Hypothalamus (tissue), 51 donors: ENCODE results near the gene ZNF787.

Experiments used
- DNase-seq, 51 donors: peaks; one replicate each; lab custom pipeline; 2025; lab: John Stamatoyannopoulos, UW

ZNF787 gene

GRCh38 chr19:56144831-56145230 is 23.7 kb upstream of the ZNF787 start:
- DNase-seq = no peak

- DNase-seq = no peak
Measured at GRCh38 chr19:56144376-56144775, 23.3 kb upstream of the ZNF787 start.

- DNase-seq = no peak
Measured at GRCh38 chr19:56142897-56143434, 21.9 kb upstream of the ZNF787 start.

GRCh38 chr19:56142087-56142787 is 21.1 kb upstream of the ZNF787 start:
- DNase-seq = no peak

DNA sequence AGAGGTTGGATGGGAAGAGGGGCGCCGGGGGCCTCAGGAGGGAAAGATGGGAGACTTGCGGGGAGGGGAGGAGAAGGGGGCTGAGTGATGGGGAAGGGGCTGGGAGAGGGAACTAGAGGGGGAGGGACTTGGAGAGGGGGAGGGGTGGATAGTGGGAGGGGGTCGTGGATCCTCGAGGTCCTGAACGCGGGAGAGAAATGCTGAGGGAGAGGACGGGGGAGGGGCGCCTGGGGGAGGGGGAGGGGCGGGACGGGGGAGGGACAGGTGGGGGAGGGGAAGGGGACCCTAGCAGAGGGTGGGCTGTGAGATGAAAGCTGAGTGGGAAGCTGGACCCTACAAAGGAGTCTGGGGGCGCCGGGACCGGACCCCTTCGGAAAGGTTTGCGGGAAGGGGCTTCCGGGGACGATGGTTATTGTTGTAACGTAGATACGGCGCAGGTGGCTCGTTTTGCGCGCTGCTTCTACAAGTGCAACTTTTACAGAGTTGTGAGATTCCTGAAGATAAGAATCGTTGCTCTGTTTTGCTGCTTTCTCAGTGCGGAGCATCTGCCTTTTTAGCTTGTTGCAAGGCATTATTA is 20.4 kb upstream of the ZNF787 start:
- peak in 3 of 51 donors; percentile 5 to 36 (median 15) for DNase-seq

DNA sequence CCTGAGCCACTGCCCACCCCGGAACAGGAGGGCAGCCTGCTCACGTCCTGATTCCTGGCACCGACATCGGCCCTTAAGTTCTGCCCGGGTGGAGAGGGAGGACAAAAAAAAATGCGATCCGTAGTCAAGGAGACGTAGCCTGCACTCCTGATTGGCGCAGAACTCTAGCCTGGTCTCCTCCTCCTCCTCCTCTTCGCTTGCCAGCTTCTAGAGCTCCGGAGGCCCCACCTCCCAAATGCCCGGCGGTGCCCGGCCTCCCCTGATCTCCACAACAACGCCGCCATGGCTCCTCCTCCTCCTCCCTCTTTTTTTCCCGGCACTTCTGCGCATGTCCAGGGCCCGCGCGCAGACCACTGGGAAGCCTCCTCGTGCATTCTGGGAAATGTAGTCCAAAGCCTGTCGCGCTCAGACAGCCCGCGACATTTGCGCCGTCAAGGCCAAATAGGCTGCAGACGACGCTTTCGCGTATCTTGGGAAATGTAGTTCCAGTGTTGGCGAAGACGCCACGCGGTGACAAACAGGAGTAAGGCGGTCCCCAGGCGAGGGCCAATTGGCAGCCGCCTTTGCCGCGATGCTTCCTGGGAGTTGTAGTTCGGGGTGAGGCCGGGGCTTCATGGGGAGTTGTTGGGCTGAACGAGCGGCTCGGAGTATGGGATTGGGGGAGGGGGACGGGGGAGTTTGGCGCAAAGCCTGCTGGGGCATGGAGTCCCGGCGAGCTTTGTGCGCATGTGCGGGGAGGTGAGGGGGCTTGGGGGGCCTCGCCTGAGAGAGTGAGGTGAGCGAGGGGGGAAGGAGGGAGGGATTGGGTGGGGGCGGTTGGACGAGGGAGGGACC is 19.7 kb upstream of the ZNF787 start, which contains the start of gene ZNF444:
Gene ZNF444 (plus strand): TSS at position 705 of the 834 bp plus-strand sequence. CDS start 5,625 bp downstream, outside the sequence.
- peak; percentile 91 to 100 (median 99) for DNase-seq

DNA sequence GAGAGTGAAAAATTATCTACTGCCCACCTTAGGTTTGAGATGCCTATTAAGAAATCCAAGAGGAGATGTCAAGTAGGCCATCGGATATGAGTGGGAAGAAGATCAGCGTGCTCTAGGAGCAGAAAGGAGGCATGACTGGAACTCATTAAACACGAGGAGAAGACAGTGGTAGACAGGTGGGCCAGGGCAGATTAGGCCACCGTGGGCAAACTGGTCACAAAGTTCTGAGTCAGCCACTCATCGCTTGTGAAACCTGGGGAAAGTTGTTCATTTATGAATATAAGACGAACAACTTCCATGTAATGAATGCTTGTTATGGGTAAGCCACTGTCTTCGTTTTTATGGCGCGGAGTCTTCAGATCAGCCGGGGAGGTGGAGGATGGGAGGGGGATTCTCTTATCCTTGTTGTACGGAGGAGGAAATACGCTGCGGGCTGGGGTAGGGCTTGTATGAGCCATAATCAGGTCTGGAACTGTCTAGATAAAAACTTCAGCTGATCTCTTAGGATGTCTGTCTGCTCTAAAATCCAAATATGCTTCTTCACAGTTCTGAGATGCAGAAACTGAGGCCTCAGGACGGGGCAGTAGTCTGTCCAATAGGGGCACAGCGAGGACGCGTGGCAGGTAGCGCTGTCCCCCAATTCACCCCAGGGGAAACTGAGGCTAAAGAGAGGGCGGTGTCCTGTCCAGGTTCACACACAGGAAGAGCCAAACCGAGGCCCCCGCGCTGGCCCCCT is 18.9 kb upstream of the ZNF787 start:
- peak in 4 of 51 donors; percentile 21 to 53 (median 27) for DNase-seq

GRCh38 chr19:56138069-56138468 is 17.0 kb upstream of the ZNF787 start:
- DNase-seq = no peak

DNA sequence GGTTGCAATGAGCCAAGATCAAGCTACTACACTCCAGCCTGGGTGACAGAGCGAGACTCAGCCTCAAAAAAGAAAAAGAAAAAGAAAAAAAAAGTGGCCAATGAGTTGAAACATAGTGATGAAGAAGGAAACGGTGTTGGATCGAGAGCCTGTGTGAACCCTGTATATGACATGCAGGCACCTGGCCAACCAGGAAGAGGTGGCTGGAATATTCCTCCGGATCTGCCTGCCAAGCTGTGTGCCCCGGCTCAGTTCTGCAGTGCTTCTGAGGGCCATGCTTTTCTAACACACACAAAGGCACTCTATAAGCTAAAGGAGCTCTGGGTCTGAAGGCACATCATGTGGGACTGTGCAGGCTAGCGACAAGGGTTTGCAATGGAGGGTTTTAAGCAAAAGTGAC is 16.3 kb upstream of the ZNF787 start:
- DNase-seq = no peak

GRCh38 chr19:56136362-56136761 is 15.3 kb upstream of the ZNF787 start:
- DNase-seq = no peak

DNA sequence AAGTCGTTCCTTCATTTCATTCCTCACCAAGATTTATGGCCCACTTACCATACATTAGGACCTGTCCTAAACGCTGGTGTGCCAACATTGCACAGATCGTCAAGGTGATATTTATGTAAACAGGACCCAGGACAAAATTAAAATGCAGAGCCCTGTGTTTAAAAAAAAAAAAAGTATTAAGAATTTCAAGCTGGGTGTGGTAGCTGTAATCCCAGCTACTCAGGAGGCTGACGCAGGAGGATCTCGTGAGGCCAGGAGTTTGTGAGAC is 13.5 kb upstream of the ZNF787 start:
- DNase-seq = no peak

DNA sequence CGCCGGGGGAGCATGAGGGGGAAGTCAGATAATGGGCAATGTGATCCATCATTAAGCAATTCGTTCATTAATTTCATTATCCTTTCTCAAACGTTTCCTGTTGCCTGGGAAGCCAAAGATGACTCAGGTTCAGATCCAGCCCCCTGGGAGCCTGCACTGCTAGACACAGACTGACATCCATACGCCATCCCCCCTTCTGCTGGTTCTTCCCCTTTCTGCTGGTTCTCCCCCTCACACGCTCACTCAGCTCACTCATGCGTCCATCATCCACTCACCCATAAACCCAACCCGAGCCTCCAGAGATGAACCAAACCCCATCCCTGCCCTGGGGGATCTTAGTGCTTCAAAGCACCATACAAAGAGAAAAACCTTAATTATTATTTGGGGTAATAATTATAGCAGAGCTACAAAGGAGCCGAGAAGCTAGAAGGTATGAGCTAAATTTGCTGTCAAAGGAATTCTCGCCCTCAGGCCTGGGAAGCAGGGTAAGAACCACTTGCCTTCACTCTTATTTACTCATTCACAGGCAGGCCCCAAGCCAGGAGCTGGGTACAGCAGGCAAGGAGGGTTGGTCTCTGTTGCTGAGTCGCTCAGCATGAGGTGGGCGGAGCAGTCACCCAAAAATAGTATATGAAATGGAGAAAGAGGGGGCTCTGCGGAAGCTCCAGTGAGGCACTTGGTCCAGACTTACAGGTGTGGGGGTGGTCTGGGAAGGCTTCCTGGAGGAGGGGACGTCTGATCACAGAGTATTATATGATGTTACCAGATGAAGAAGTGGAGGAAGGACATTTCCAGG is 13.0 kb upstream of the ZNF787 start:
- DNase-seq = no peak

- peak in 1 of 51 donors; percentile 20 for DNase-seq
Measured at GRCh38 chr19:56132316-56132822, 11.3 kb upstream of the ZNF787 start.

- no peak for DNase-seq
Measured at GRCh38 chr19:56131651-56132050, 10.6 kb upstream of the ZNF787 start.

- DNase-seq = no peak
Measured at GRCh38 chr19:56130006-56130405, 8.9 kb upstream of the ZNF787 start.

DNA sequence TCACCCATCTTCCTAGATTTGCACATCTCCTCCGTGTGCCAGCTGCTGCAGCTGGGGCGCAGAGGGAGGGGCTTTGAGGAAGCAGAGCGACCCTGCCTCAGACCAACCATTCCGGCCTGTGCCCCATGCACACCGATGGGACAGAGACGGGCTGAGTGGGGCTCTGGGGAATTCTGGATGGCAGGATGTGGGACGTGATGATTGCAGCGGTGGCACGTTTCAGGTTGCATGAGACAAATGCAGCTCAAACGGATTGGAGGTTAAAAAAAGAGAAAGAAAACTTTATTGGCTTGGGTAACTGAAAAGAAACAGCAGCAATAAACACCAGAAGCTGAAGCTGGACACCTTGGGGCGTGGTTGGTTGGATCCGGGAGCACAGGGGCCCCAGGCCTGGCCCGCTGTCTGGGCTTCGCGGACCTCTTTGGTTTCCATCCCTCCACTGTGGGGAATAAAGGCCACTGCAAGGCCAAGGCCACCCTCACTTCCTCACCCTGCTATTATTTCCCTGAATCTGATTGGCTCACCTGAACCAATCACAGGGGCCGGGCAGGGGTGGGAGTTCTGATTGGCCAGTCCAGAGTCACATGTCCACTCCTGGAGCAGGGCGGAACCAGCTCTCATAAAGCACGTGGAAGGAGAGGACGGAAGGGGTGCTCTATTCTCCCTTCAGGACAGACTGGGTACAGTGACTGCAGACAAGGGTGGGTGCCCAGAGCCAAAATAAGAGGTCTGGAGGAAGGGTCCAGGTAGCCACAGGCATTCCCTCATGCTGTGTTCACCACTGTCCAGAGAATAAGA is 6.1 kb upstream of the ZNF787 start:
- DNase-seq = no peak

DNA sequence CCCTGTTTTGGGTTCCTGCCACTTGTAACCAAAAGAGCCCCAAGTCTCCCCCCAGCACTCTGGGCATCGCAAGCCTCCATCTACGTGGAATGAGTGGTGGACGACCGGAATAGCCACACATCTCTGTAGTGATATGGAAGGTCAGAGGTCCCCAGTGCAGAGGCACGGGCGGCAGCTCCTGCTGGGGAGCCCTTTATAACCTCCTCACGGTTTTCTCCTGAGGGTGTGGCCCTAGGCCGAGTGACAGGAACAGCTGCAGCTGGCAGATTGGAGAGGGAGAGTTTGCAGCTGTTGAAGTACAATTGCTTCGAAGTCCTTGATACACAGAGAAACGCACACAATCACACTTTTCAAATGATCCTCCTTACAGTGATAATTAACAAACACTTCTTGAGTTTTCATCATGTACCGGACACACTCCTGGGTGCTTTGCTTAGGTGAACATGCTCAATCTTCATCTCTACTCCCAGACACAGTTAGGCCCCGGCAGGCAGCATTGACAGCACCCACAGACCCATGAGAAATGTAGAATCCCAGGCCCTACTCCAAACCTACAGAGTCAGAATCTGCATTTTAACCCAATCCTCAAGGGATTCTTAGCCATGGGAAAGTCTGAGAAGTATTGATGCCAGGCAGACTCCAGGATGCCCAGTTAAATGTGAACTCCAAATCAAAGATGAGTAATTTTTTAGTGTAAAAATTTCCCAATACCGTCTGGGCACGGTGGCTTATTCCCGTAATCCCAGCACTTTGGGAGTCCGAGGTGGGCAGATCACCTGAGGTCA is 4.9 kb upstream of the ZNF787 start:
- no peak for DNase-seq

GRCh38 chr19:56124578-56124977 is 3.5 kb upstream of the ZNF787 start:
- no peak for DNase-seq
